Measurements from ENCODE around the gene TEPSIN.

Gene TEPSIN

GRCh38 chr17:81239714-81240555 lies 1.1 kb upstream of the TEPSIN start:
- H3K27ac ChIP-seq = peak overlapping the region; percentile 91
- peak overlapping the region; percentile 92 for H3K9ac ChIP-seq
- peak overlapping the region; percentile 99 for H3K4me3 ChIP-seq
- TF ChIP-seq Cebpa-rat (IDR thresholded peaks at IDR 0.05) = no peak
- no peaks in the 10 kb centered on the region for H3K27me3 ChIP-seq
- H4K20me1 ChIP-seq = peaks cover 83% of the 10 kb centered on the region
- H3K36me3 ChIP-seq = peaks cover 36% of the 10 kb centered on the region
- peaks cover 53% of the 10 kb centered on the region for H3K4me1 ChIP-seq
- H3K9me3 ChIP-seq = no peaks in the 10 kb centered on the region
- peak overlapping the region; percentile 88 for H3K4me2 ChIP-seq

GRCh38 chr17:81238490-81238814 lies 403 bp downstream of the TEPSIN start:
- H3K9ac ChIP-seq = peak overlapping the region; percentile 92

GRCh38 chr17:81237591-81238489 lies 1.0 kb downstream of the TEPSIN start:
- no peaks in the 10 kb centered on the region for H3K9me3 ChIP-seq
- peaks cover 86% of the 10 kb centered on the region for H4K20me1 ChIP-seq
- peaks cover 52% of the 10 kb centered on the region for H3K36me3 ChIP-seq
- H3K27ac ChIP-seq = peak overlapping the region; percentile 86
- peak overlapping the region; percentile 99 for H3K4me3 ChIP-seq
- peak overlapping the region; percentile 99 for H3K4me2 ChIP-seq
- no peaks in the 10 kb centered on the region for H3K27me3 ChIP-seq
- no peak for TF ChIP-seq Cebpa-rat (IDR thresholded peaks at IDR 0.05)
- H3K9ac ChIP-seq = peak overlapping the region; percentile 92
- peaks cover 44% of the 10 kb centered on the region for H3K4me1 ChIP-seq

More at GRCh38 chr17:81238490-81238814, 403 bp downstream of the TEPSIN start:
- TF ChIP-seq Cebpa-rat (IDR thresholded peaks at IDR 0.05) = no peak
- Histone ChIP-seq H3K9me3 (no peaks in the 10 kb centered on the region), H3K27ac (peak overlapping the region; percentile 86), H3K4me2 (peak overlapping the region; percentile 99), H3K4me1 (peaks cover 44% of the 10 kb centered on the region), H3K27me3 (no peaks in the 10 kb centered on the region), H4K20me1 (peaks cover 86% of the 10 kb centered on the region), H3K4me3 (peak overlapping the region; percentile 99), H3K36me3 (peaks cover 46% of the 10 kb centered on the region)

- no peaks in the 10 kb centered on the region for H3K9me3 ChIP-seq
These were observed 2.1 kb downstream of the TEPSIN start for GRCh38 chr17:81236784-81237183.

GRCh38 chr17:81235822-81236740 lies 2.8 kb downstream of the TEPSIN start:
- no peak overlapping the region for H3K4me2 ChIP-seq

More at GRCh38 chr17:81236784-81237183, 2.1 kb downstream of the TEPSIN start:
- peak overlapping the region; percentile 99; the same call in 1 of the 2 replicates for H3K4me2 ChIP-seq
- peaks cover 57% of the 10 kb centered on the region for H3K36me3 ChIP-seq
- TF ChIP-seq Cebpa-rat (IDR thresholded peaks at IDR 0.05) = no peak
- peaks cover 39% of the 10 kb centered on the region for H3K4me1 ChIP-seq
- no peaks in the 10 kb centered on the region for H3K27me3 ChIP-seq
- H3K9ac ChIP-seq = peak overlapping the region; percentile 41; the same call in 1 of the 2 replicates
- H4K20me1 ChIP-seq = peaks cover 88% of the 10 kb centered on the region
- no peak overlapping the region for H3K4me3 ChIP-seq
- no peak overlapping the region for H3K27ac ChIP-seq

GRCh38 chr17:81234940-81235821 lies 3.7 kb downstream of the TEPSIN start:
- no peaks in the 10 kb centered on the region for H3K9me3 ChIP-seq
- no peak overlapping the region for H3K27ac ChIP-seq
- peaks cover 60% of the 10 kb centered on the region for H3K36me3 ChIP-seq
- no peak overlapping the region for H3K4me3 ChIP-seq
- H4K20me1 ChIP-seq = peaks cover 72% of the 10 kb centered on the region
- no peak overlapping the region for H3K9ac ChIP-seq
- H3K4me1 ChIP-seq = peaks cover 23% of the 10 kb centered on the region
- H3K4me2 ChIP-seq = no peak overlapping the region
- no peaks in the 10 kb centered on the region for H3K27me3 ChIP-seq
- no peak for TF ChIP-seq Cebpa-rat (IDR thresholded peaks at IDR 0.05)

More at GRCh38 chr17:81235822-81236740, 2.8 kb downstream of the TEPSIN start:
- TF ChIP-seq Cebpa-rat (IDR thresholded peaks at IDR 0.05) = no peak
- Histone ChIP-seq H3K36me3 (peaks cover 57% of the 10 kb centered on the region), H3K4me3 (no peak overlapping the region), H3K9ac (no peak overlapping the region), H3K27ac (no peak overlapping the region), H4K20me1 (peaks cover 81% of the 10 kb centered on the region), H3K4me1 (peaks cover 32% of the 10 kb centered on the region), H3K9me3 (no peaks in the 10 kb centered on the region), H3K27me3 (no peaks in the 10 kb centered on the region)

- Histone ChIP-seq H4K20me1 (peaks cover 68% of the 10 kb centered on the region), H3K27me3 (no peaks in the 10 kb centered on the region), H3K9me3 (no peaks in the 10 kb centered on the region), H3K4me3 (no peak overlapping the region), H3K4me1 (peaks cover 19% of the 10 kb centered on the region), H3K36me3 (peaks cover 67% of the 10 kb centered on the region), H3K9ac (no peak overlapping the region), H3K27ac (no peak overlapping the region), H3K4me2 (no peak overlapping the region)
- TF ChIP-seq Cebpa-rat (IDR thresholded peaks at IDR 0.05) = no peak
These were observed 4.4 kb downstream of the TEPSIN start for GRCh38 chr17:81234506-81234855.

GRCh38 chr17:81233811-81234505 lies 4.9 kb downstream of the TEPSIN start:
- Histone ChIP-seq H3K36me3 (peaks cover 70% of the 10 kb centered on the region), H3K9ac (no peak overlapping the region), H3K27ac (no peak overlapping the region), H3K4me1 (peaks cover 19% of the 10 kb centered on the region), H3K9me3 (no peaks in the 10 kb centered on the region), H4K20me1 (peaks cover 68% of the 10 kb centered on the region), H3K4me3 (no peak overlapping the region), H3K27me3 (no peaks in the 10 kb centered on the region), H3K4me2 (no peak overlapping the region)
- no peak for TF ChIP-seq Cebpa-rat (IDR thresholded peaks at IDR 0.05)
